Adipocyte (in vitro differentiated cells): Measurements from ENCODE around the gene KATNB1.

Experiments used
- DNase-seq: peaks from one replicate; pipeline ENCODE4 v3.0.0-alpha.2; 2015; ENCODE audit warnings: low read depth
- H3K27me3 ChIP-seq: replicated peaks from 2 replicates; pipeline ENCODE4 v1.7.0; 2013; ENCODE audit warnings: mild to moderate bottlenecking, low read length, moderate library complexity; ENCODE audit not compliant: control insufficient read depth, insufficient read depth
- H3K36me3 ChIP-seq: 2 replicates; pipeline ENCODE4 v1.7.0; 2013; ENCODE audit warnings: low read length, mild to moderate bottlenecking, moderate library complexity; ENCODE audit not compliant: control insufficient read depth, insufficient read depth, severe bottlenecking
- H3K4me1 ChIP-seq: 2 replicates; pipeline ENCODE4 v1.7.0; 2013; ENCODE audit warnings: mild to moderate bottlenecking, low read length, moderate library complexity; ENCODE audit not compliant: control insufficient read depth, insufficient read depth
- H3K4me3 ChIP-seq: 2 replicates; pipeline ENCODE4 v1.7.0; 2013; ENCODE audit warnings: mild to moderate bottlenecking, low read length, moderate library complexity
- H3K9ac ChIP-seq: 2 replicates; pipeline ENCODE4 v1.7.0; 2013; ENCODE audit warnings: mild to moderate bottlenecking, low read length, moderate library complexity
- H3K9me3 ChIP-seq: 2 replicates; pipeline ENCODE4 v1.7.0; 2013; ENCODE audit warnings: mild to moderate bottlenecking, low read length, moderate library complexity; ENCODE audit not compliant: control insufficient read depth

KATNB1 gene

GRCh38 chr16:57802341-57803133 lies 67.0 kb downstream of the KATNB1 start, which contains the start of gene KIFC3:
Gene KIFC3 (minus strand): TSS chr16:57802491. CDS start chr16:57798243, 4,248 bp downstream.
- DNase-seq = peak; percentile 89
- Histone ChIP-seq H3K36me3 (no peaks in the 10 kb centered on the region), H3K9me3 (no peaks in the 10 kb centered on the region), H3K4me1 (peaks cover 35% of the 10 kb centered on the region), H3K9ac (peak within 1 kb of the TSS; percentile 88), H3K4me3 (peak within 1 kb of the TSS; percentile 81), H3K27me3 (no peaks in the 10 kb centered on the region)

GRCh38 chr16:57803134-57803990 lies 67.8 kb downstream of the KATNB1 start:
- Histone ChIP-seq H3K9me3 (no peaks in the 10 kb centered on the region), H3K27me3 (no peaks in the 10 kb centered on the region), H3K4me1 (peaks cover 37% of the 10 kb centered on the region), H3K9ac (no peak overlapping the region), H3K36me3 (no peaks in the 10 kb centered on the region), H3K4me3 (peak overlapping the region; percentile 61)
- no peak for DNase-seq

GRCh38 chr16:57804111-57804837 lies 68.7 kb downstream of the KATNB1 start:
- H3K9ac ChIP-seq = no peak overlapping the region
- no peaks in the 10 kb centered on the region for H3K27me3 ChIP-seq
- peak; percentile 6 for DNase-seq
- H3K9me3 ChIP-seq = no peaks in the 10 kb centered on the region
- H3K36me3 ChIP-seq = no peaks in the 10 kb centered on the region
- no peak overlapping the region for H3K4me3 ChIP-seq
- peaks cover 42% of the 10 kb centered on the region for H3K4me1 ChIP-seq

GRCh38 chr16:57805176-57805575 lies 69.6 kb downstream of the KATNB1 start:
- Histone ChIP-seq H3K4me1 (peaks cover 43% of the 10 kb centered on the region), H3K9ac (no peak overlapping the region), H3K27me3 (no peaks in the 10 kb centered on the region), H3K36me3 (no peaks in the 10 kb centered on the region), H3K9me3 (no peaks in the 10 kb centered on the region), H3K4me3 (no peak overlapping the region)
- DNase-seq = no peak
